Small intestine (tissue), 7 donors: ENCODE measurements around the gene MID1. TPM values are rescaled to one million over a fixed set of nuclear protein-coding genes. Genes with fewer than 3 reads are reported as not detected.

Experiments used
- DNase-seq, 2 donors: peaks; one replicate each; pipeline versions ENCODE4 v3.0.0 to v3.0.0-alpha.2; 2013
- FAIRE-seq: peaks from 2 replicates; lab custom pipeline; 2012; peaks lifted over from hg19 to GRCh38; lab: Jason Lieb, UNC
- H3K27ac ChIP-seq, 3 donors: one replicate each; pipeline ENCODE4 v1.5.1; 2013; ENCODE audit warnings: low read length in 2 of 3, mild to moderate bottlenecking in 2 of 3, control low read depth in 1 of 3, inconsistent platforms in 1 of 3, low read depth in 1 of 3, moderate library complexity in 1 of 3
- H3K27me3 ChIP-seq, 3 donors: one replicate each; pipeline ENCODE4 v1.6.1; 2013; ENCODE audit warnings: low read length in 3 of 3, inconsistent platforms in 1 of 3; ENCODE audit not compliant: control insufficient read depth in 3 of 3, insufficient read depth in 3 of 3
- H3K36me3 ChIP-seq, 3 donors: one replicate each; pipeline ENCODE4 v1.6.1; 2013; ENCODE audit warnings: low read length in 3 of 3, inconsistent platforms in 1 of 3, low read depth in 1 of 3, mild to moderate bottlenecking in 1 of 3, moderate library complexity in 1 of 3; ENCODE audit not compliant: control insufficient read depth in 3 of 3, insufficient read depth in 2 of 3
- H3K4me1 ChIP-seq, 3 donors: one replicate each; pipeline ENCODE4 v1.6.1; 2013; ENCODE audit warnings: low read length in 2 of 3, inconsistent platforms in 1 of 3, low read depth in 1 of 3, mild to moderate bottlenecking in 1 of 3, moderate library complexity in 1 of 3; ENCODE audit not compliant: control insufficient read depth in 3 of 3, insufficient read depth in 2 of 3
- H3K4me3 ChIP-seq, 3 donors: one replicate each; pipeline ENCODE4 v1.5.1; 2013; ENCODE audit warnings: low read length in 3 of 3, control low read depth in 1 of 3, inconsistent platforms in 1 of 3, low read depth in 1 of 3, mild to moderate bottlenecking in 1 of 3, moderate library complexity in 1 of 3
- H3K9me3 ChIP-seq, 2 donors: one replicate each; pipeline ENCODE4 v1.6.1; 2013; ENCODE audit warnings: low read depth in 1 of 2, low read length in 1 of 2; ENCODE audit not compliant: control insufficient read depth in 2 of 2, insufficient read depth in 1 of 2
- WGBS, 3 donors: extraction: QIAGEN DNeasy Blood & Tissue Kit; methylation state at CpG; one replicate each; pipeline ENCODE4 v1.1.7; 2013; 5-methylcytosine and 5-hydroxymethylcytosine counted together
- polyA plus RNA-seq, 4 donors: library from polyadenylated mRNA; stranded (reverse) in 3 of 4; unstranded in 1 of 4; fragments of 200-250 nt in 3 of 4; fragments of 120-200 nt in 1 of 4; gene quantifications; one replicate each; pipeline versions ENCODE4 v1.2.1 to v1.2.3, GENCODE V29; 2013
- donor health status: healthy with polysubstance abuse.
- donor health status: control.
- donor health status: control.
- donor health status: Bipolar disorder and iron deficiency.
- donor health status: healthy.

MID1 gene
- polyA plus RNA-seq, 4 donors, result 1.9 to 11.6 (median 4.6) TPM

- Histone ChIP-seq H3K27me3 (peaks cover 0 to 2% (median 0%) of the 10 kb centered on the region in 3 donors), H3K9me3 (no peaks in the 10 kb centered on the region), H3K36me3 (no peaks in the 10 kb centered on the region), H3K4me1 (no peaks in the 10 kb centered on the region), H3K4me3 (no peak overlapping the region), H3K27ac (no peak overlapping the region)
- FAIRE-seq, result no peak
- 59 to 81% (median 73%) methylated on average over 4 of the region's 4 CpGs for WGBS, 3 donors
- DNase-seq, result no peak
These were observed 91.0 kb downstream of the MID1 start for GRCh38 chrX:10529344-10529743.

DNA sequence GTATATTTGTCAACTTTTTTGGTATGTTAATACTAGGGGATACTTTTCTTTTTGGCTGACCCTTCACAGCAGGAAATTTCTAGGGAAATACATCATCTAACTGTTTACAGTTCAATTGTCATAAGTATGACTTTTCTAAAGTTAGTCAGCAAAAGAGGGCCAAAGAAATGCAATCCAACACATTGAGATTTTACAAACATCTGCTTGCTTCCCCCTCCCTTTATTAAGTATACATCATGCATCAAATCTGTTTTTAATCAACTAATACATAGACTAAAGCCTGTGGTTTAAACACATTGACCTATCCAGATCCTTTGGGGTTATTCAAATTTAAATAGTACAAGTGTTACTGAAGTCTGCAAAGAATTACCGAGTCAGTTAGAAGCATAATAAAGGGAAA lies 93.9 kb downstream of the MID1 start:
- Histone ChIP-seq H3K36me3 (no peaks in the 10 kb centered on the region), H3K4me1 (no peaks in the 10 kb centered on the region), H3K9me3 (no peaks in the 10 kb centered on the region), H3K27ac (no peak overlapping the region), H3K4me3 (no peak overlapping the region), H3K27me3 (peaks cover 0 to 2% (median 0%) of the 10 kb centered on the region in 3 donors)
- 62 to 84% (median 71%) methylated on average over 1 of the region's 1 CpG for WGBS, 3 donors
- no peak for FAIRE-seq
- DNase-seq, result no peak

DNA sequence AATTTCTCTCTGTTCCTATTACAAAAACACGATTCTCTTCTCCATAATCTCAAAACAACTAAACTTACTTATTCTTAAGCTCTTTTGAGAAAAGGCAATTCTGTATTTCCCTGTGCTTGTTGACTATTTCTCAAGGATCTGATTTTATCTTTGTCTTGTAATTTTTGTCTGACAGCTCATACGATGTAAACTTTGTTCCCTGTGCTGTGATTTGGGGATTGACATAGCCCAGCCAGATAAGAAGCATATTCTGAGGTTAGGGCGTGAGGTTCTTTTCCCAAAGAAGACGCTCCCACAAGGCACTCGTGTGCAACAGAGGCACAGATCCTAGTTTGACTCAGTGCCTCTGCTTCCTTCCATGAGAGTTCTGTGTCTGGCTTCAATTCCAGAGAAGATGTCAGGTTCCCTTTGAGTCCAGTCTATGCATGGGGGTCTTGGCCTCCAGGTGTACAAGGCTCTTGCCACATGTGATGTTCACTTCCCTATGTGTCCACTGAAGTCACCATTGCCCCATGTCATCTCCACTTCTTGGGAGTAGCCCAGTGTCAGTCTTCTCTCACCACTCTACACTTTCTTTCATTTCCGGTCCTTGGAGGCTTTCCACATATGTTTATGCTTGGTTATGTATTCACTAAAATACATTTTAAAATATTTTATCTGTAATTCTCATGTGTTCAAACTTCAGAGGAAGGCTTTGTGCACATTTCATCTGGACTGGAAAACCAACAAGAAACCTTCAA lies 94.8 kb downstream of the MID1 start:
- no peaks in the 10 kb centered on the region for H3K4me1 ChIP-seq
- no peak for DNase-seq
- no peak overlapping the region for H3K27ac ChIP-seq
- H3K9me3 ChIP-seq, result no peaks in the 10 kb centered on the region
- FAIRE-seq, result no peak
- WGBS, 3 donors, result 65 to 74% (median 70%) methylated on average over 6 of the region's 6 CpGs
- H3K27me3 ChIP-seq, result peaks cover 0 to 2% (median 0%) of the 10 kb centered on the region in 3 donors
- H3K36me3 ChIP-seq, result no peaks in the 10 kb centered on the region
- H3K4me3 ChIP-seq, result no peak overlapping the region

- H3K27ac ChIP-seq, result no peak overlapping the region
- FAIRE-seq (no peak), DNase-seq (no peak)
- WGBS, 3 donors, result 52 to 85% (median 78%) methylated on average over 1 of the region's 1 CpG
- H3K4me1 ChIP-seq, result no peaks in the 10 kb centered on the region
- no peak overlapping the region for H3K4me3 ChIP-seq
- H3K27me3 ChIP-seq, result peaks cover 0 to 2% (median 0%) of the 10 kb centered on the region in 3 donors
- H3K9me3 ChIP-seq, result no peaks in the 10 kb centered on the region
- H3K36me3 ChIP-seq, result no peaks in the 10 kb centered on the region
These were observed 95.8 kb downstream of the MID1 start for GRCh38 chrX:10524578-10524977.

GRCh38 chrX:10519761-10520160 lies 100.6 kb downstream of the MID1 start:
- no peaks in the 10 kb centered on the region for H3K27me3 ChIP-seq
- FAIRE-seq, result no peak
- H3K4me3 ChIP-seq, result no peak overlapping the region
- H3K4me1 ChIP-seq, result no peaks in the 10 kb centered on the region
- no peaks in the 10 kb centered on the region for H3K36me3 ChIP-seq
- no peaks in the 10 kb centered on the region for H3K9me3 ChIP-seq
- no peak for DNase-seq
- no peak overlapping the region for H3K27ac ChIP-seq

DNA sequence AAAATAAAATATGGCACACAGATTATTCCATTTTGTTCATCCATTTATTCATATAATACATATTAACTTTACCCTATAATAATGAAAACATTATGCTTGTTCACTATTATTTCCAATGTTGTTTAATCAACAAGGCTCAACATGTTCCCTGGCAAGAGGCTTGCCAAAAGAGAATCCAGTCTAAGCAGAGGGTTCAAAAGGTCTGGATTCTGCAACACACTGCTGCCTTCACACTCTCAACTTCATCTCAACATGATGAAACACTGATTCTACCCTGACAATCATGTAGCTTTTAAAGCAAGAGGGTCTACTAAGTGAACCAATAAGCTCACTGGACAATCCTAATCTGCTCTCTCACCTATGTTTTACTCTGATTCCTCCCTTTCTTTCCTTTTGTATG lies 101.1 kb downstream of the MID1 start:
- Histone ChIP-seq H3K27me3 (no peaks in the 10 kb centered on the region), H3K36me3 (no peaks in the 10 kb centered on the region), H3K9me3 (no peaks in the 10 kb centered on the region), H3K4me1 (no peaks in the 10 kb centered on the region), H3K27ac (no peak overlapping the region), H3K4me3 (no peak overlapping the region)
- FAIRE-seq (no peak), DNase-seq (no peak)

GRCh38 chrX:10518073-10518472 lies 102.3 kb downstream of the MID1 start:
- Histone ChIP-seq H3K9me3 (no peaks in the 10 kb centered on the region), H3K4me1 (no peaks in the 10 kb centered on the region), H3K27me3 (no peaks in the 10 kb centered on the region), H3K27ac (no peak overlapping the region), H3K36me3 (no peaks in the 10 kb centered on the region), H3K4me3 (no peak overlapping the region)
- DNase-seq (no peak), FAIRE-seq (no peak)
- 65 to 88% (median 69%) methylated on average over 2 of the region's 2 CpGs for WGBS, 3 donors

DNA sequence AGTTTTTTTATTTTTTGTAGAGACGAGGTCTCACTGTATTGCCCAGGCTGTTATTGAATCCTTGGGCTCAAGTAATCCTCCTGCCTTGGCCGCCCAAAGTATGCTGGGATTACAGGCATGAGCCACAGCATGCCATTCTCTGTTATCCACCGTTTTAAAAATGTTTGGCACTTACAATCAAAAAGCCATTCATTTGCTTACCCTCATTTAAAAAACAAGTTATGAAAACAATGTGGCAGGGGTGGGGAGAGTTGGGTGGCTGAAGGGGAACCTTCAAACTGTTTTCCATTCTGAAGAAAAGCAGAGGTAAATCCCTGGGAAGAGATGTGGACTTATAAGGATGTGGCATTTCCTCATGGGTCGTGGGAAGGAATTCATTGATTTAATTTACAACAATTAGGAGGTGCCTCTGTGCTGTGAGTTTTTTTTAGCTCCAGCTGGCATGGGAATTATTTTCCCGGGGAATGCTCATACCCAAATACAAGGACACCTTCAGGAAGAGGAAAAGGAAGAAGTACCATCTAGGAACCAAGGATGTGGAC lies 103.5 kb downstream of the MID1 start:
- no peak for FAIRE-seq
- Histone ChIP-seq H3K4me3 (no peak overlapping the region), H3K27me3 (no peaks in the 10 kb centered on the region), H3K4me1 (no peaks in the 10 kb centered on the region), H3K27ac (no peak overlapping the region), H3K9me3 (no peaks in the 10 kb centered on the region), H3K36me3 (no peaks in the 10 kb centered on the region)
- WGBS, 3 donors, result 53 to 75% (median 72%) methylated on average over 5 of the region's 5 CpGs
- no peak for DNase-seq

- no peaks in the 10 kb centered on the region for H3K9me3 ChIP-seq
- 58 to 92% (median 69%) methylated on average over 6 of the region's 6 CpGs for WGBS, 3 donors
- H3K27me3 ChIP-seq, result no peaks in the 10 kb centered on the region
- FAIRE-seq (no peak), DNase-seq (no peak)
- no peak overlapping the region for H3K27ac ChIP-seq
- H3K36me3 ChIP-seq, result no peaks in the 10 kb centered on the region
- H3K4me3 ChIP-seq, result no peak overlapping the region
- H3K4me1 ChIP-seq, result no peaks in the 10 kb centered on the region
These were observed 105.5 kb downstream of the MID1 start for GRCh38 chrX:10514891-10515290.
